Activated T-cell treated with anti-CD3 and anti-CD28 coated beads for 4 hours (primary cell): ENCODE measurements around the gene TBX1.

Source experiments
- DNase-seq: peaks from one replicate; pipeline ENCODE4 v3.0.0-alpha.2; 2020

The TBX1 gene

DNA sequence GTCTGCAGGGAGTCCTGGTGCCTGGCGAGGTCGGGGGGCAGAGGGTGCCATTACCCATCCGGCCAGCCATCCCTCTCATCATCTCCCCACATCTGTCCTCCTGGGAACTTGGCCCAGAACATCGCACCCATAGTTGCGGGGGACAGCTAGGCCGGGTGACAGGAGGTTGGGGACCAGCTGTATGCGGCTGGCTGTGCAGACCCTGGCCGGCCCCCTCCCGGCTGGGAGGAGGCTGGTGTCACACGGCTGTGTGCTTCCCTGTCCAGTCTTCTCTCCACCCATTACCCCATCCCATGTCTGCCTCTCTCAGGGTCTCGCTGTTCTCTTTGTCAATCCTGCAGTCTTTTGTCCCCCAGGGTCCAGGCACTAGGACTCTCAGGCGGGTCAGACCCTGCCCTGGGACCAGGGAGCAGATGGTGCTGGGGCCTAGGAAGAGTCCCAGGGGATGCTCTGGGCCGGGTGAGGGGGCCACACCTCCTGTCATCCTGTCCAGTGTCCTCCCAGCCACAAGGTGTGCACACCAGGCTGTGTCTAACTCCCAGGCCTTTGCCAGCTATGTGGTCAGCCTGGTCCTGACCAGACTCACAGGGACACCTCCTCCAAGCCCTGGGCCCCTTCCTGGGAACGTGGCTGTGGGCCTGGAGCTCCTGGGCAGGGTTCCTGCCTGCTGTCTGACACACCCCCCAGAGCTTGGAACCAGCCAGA, 6.4 kb upstream of the TBX1 start:
- DNase-seq: no peak

DNA sequence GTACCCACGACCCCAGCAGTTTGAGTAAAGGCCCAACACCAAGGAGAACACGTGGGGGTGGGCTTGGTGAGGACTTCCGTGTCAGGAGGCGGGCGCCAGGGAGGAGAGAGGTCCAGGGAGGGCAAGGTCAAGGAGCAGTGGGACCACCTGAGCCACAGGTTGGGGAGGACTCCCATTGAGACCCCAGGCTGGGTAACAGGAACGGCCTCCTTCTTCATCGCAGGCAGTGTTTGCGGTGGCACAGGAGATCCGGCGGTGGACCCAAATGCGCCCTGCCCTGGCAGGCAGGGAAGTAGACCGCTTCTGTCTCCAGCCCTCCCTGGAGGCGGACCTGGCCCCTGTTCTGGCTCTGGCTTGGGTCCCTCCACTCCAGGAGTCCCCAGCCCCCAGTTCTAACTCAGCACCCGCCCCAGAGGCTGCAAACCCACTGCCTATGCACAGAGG, 5.9 kb upstream of the TBX1 start:
- no peak for DNase-seq

DNA sequence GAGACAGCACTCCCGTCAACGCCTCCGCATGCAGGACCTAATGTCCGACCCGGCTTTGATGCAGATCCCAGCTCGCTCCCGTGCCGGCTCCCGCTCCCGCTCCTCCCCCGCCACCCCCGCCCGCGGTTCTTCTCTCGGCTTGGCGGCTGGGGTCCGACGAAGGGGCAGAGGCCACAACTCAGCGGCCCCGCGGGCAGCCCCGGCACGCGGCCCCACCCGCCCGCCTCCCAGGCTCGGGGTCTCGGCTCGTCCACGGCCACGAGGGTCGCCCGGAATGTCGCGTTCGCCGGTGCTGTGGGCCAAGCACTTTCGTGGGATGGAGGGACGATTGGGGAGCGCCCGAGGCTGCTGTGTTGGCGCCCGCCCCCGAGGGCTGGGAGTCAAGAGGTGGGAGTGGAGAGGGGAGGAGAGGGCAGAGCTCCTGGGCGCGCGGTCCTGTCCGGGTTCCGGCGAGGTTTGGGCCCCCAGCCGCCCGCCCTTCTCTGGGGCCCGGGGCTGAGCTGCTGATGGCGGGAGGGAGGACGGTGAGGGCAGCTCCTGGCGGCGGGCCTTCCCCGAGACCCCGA, 5.3 kb upstream of the TBX1 start:
- DNase-seq: no peak

DNA sequence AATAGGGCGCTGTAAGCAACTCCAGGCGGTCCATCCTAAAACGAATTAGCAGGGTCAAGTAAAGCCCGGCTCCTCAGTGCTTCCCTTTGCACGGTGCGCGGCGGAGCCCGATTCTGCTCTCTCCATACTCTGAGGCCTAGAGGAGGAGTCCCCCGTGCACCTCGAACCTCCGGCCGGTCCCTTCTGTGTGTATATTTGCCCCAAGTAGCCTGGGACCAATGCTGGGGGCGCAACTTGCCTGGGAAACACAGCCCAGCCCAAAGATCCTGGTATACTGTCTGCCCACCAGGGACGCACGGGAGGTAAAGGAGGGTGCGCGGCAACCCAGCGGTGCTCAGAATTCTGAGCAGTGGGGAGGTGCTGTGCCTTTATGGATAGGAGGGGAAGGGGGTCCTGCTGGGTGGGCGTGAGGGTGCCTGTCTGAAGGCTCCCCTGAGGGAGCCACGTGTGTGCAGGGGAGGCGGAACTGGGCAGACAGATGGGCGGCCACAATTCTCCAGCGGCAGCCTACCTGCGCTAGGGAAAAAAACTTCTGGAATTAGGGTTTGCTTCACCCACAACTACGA, 4.8 kb upstream of the TBX1 start:
- DNase-seq: no peak

DNA sequence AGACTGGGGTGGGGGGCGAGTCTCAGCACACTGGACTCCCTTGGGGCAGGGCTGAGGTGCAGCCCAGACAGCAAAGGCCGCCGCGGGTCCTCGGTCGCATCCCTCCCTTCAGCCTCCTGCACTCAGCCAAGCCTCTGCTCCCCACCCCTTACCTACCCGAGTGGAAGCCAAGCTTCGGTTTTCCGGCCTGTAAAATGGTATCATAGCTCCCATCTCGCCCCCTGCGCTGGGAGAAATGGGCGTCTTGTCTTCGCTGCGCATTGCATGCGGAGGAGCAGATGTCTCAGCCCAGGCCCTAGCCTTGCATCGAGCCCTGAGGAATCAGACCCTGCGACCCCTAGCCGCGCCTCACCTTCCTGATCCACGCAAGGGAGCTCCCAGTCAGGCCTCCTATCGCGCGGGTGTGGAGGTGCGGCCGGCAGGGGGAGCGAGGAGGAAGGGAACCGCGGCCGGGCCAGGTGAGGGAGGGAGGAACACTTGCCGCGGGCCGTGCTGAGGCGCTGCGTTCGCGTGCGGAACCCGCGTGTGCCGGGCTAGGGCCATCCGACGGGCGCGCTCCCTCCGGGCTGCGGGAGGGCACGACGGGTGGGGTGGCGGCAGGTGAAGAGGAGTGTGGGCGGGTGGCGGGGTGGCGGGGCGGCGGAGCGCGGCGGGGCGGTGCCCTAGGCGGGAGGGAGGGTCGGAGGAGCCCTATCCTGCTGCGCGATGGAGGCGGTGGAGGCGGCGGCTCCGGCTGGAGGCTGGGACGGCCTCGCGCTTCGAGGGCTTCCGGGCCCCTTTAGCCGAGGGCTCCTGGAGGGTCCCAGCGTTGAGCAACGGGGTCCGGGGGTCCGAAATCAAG, 4.1 kb upstream of the TBX1 start:
- DNase-seq: peak; percentile 53

DNA sequence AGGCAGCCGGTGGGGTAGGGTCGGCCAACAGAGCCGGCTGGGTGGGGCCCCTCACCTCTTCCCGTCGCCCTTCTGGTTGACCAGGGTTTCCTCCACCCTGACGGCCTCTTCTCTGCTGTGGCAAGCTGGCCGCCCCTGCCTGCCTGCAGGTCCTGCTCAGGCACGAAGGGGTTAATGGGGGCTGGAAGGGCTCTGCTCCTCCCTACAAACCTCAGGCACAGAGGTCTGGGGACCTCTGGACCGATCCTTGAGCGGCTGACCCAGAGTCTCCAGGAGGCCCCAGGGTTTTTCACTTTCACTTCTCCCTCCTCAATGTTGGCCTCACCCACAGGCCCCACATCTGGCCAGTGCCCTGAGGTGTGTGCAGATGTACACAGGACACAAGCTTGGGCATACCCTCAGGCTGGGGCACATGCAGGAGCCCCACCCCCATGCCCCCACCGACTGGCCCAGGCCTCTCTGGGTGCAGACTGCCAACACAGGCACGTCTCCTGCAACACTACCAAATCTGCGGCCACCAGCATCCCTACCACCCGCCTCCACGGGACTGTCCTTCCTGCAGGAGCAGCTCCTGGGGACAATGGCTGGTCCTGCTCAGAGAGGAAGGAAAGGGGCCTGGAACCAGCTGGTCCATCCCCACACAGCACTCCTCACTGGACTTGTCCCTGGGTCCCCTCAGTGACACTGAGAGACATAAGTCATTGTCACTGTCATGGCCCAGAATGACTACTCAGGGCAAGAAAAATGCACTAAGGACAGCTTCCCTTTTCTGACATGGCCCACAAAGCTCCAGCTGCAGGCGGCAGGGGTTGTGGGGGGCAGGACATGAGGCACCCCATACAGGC, 3.2 kb upstream of the TBX1 start:
- no peak for DNase-seq

DNA sequence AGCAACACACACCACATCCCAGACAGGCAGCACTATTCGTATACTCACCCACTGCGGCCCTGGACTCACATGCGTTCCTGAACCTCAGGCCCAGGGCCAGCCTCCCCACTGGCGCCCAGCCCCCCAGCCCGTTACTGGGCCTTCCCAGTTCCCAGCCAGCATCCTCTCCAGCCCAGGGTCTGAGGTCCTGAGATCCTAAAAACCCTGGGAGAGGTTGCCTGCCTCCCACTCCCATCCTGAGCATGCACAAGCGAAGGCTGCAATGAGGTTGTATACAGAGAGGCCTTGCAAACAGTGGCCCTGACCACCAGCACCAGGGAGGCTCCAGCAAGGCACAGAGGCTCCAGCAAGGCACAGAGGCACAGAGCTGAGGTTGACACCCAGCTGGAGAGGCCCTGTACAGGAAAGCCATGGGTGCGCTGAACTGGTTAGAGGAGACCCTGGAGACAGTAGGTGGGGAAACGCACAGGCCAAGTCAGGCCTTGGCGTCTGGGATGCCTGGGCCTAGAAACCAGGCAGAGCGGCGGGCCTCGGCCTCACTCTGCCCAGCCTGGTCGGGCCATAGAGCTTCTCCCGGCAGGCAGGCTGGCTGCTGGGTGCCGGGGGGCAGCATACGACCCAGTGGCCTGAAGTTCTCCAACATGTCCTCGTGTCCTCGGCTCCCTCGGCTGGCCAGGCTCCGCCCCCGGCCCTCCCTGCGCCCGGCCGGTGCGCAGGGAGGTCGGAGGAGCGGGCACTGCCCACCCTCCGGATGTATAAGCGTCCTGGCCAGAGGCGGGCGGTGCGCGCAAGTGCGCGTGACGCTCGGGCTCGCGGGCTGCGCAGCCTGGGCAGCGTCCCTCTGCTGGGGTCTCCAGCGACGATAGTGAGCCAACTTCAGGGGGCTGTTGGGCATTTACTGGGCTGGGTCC, 2.3 kb upstream of the TBX1 start:
- DNase-seq: no peak

DNA sequence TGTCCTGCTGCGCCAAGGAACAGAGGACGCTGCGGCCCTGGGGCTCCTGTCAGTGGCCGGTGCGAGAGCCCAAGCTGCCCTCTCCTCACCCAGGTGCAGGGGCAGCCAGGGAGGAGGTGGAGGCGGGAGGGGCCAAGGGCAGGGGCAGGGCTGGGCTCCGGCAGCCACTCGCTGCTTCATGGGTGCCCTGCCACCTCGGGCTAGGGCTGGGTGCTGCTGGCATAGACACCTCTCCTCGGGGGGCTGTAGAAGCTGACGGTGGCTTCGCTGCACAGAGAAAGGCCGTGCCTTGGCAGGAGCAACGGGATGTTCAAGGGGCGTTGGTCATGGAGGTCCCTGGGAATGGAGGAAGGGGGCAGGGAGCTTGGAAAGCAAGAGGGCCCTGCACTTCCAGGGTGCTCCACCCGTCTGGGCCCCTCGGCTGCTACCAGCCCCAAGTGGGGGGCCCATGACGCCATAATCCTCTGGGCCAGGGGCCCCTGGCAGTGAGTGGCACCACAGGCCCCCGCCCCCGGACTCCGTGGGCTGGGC, 1.6 kb upstream of the TBX1 start:
- DNase-seq: no peak

DNA sequence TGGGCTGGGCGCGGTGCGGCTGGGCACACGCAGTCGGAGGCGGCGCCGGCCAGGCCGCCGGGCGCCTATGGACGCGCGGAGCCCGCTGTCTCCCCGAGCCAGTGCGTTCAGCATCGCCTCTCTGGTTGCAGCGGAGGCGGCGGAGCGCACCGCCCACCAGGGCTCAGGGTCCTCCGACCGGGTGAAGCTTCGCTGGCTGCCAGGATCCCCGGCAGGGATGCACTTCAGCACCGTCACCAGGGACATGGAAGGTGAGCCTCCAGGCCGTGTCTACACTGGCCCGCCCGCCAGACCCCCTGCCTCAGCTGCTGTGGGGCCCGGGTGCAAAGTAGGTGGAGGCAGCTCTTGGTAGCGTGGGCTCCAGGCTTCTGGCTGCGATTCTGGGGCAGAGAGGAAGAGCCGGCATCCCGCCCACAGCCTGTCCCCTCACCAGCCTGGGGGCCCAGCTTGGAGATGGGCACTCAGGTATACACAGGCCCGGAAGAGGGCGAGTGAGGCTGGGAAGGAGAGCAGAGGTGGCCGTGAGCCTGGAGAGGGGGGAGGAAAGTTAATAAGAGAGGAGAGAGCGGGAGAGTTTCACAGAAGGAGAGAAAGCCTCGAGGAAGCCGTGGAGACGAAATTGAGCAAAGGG, 1.0 kb upstream of the TBX1 start:
- DNase-seq: no peak

DNA sequence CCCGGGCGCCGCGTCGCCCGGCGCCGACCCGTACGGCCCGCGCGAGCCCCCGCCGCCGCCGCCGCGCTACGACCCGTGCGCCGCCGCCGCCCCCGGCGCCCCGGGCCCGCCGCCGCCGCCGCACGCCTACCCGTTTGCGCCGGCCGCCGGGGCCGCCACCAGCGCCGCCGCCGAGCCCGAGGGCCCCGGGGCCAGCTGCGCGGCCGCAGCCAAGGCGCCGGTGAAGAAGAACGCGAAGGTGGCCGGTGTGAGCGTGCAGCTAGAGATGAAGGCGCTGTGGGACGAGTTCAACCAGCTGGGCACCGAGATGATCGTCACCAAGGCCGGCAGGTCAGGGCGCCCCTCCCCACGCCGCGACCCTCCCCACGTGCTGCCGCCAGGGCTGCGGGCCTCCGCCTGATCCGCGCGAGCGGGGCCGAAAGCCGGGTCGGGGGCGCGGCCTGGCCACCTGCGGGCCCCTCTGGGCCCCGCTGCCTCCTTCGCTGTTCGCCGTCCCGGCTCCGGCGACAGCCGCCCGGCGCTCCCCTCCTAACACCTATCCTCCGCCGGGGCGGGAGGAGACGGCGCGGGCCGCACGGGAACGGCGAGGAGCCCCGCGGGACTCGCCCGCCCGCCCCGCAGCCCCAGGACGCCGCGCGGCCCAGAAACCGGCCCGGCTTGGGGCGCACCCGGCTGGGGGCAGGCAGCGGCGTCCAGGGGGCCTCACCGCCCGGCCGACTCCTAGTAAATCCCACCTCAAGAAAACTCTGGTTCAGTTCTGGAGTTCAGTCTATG, 560 bp downstream of the TBX1 start:
- no peak for DNase-seq

DNA sequence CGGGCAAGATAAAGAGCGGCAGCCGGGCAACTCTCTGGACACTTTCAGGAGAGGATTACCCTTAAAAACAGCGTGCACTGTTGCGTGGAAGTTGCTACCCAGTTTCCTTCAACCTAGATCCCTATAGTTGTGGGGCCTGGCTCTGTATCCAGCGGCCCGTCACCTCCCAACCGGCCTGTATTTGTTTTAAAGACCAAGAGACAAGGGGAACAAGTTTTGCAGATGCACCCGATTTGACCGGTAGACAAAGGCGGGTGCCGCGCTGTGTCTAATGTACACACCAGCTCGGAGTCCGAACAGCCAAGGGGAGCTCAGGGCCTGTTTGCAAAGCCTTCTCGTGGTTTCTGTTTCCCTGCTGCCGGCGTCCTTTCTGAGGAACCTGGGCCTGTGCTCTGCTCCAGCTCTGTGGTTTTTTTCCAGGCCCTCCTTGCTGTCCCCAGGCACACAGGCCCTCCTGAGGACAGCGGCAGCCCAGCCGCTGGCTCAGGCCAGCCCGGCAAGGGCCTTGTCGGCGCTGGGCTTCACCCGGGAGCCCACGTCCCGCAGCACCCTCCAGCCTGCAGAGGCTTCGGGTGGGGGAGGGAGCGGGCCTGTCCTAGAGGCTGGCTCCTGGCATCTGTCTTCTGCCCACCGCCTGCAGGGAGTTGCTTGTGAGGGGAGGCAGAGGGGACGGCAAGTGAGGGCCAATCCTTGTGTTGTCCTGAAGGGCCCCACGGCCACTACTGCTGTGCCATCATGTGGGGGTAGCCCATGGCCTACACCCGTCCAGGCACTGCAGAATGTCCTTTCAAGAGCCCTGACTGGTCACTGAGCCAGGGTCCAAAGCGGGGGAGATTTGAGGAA, 1.4 kb downstream of the TBX1 start:
- no peak for DNase-seq

DNA sequence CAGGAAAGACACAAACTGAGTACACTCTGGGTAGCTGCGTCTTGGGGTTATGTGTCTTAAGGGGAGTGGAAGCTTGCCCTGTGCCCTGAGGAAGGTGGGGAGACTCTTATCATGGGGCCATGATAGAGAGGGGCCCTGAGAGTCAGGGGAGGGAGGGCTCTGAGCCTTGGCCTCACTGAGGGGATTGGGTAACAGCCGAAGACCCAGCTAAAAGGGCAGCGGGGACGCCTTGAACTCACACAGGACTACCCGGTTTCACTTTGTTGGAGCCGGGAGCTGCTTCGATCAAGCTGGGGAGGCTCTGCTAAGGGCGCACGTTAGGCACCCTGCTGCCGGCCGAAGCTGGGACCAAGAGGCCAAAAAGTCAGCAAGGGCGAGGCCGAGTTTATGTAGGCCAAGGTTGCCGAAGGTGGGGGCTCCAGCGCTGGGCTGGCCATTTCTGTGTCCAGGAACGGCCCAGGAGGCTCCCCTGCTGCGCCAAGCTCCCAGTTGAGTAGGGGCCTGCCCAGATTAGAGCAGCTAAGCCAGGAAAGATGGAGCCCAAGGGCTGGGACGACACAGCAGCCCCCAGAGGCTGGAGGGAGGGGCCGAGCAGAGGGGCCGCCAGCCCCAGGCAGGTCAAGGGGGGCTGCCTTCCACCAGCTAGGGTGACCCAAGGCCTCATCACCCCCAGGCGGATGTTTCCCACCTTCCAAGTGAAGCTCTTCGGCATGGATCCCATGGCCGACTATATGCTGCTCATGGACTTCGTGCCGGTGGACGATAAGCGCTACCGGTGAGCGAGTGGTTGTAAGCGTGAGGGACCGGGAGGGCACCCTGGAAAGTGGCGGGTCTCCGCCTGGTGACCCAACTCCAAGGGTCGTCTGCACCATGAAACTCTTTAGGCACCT, 2.2 kb downstream of the TBX1 start:
- DNase-seq: no peak

DNA sequence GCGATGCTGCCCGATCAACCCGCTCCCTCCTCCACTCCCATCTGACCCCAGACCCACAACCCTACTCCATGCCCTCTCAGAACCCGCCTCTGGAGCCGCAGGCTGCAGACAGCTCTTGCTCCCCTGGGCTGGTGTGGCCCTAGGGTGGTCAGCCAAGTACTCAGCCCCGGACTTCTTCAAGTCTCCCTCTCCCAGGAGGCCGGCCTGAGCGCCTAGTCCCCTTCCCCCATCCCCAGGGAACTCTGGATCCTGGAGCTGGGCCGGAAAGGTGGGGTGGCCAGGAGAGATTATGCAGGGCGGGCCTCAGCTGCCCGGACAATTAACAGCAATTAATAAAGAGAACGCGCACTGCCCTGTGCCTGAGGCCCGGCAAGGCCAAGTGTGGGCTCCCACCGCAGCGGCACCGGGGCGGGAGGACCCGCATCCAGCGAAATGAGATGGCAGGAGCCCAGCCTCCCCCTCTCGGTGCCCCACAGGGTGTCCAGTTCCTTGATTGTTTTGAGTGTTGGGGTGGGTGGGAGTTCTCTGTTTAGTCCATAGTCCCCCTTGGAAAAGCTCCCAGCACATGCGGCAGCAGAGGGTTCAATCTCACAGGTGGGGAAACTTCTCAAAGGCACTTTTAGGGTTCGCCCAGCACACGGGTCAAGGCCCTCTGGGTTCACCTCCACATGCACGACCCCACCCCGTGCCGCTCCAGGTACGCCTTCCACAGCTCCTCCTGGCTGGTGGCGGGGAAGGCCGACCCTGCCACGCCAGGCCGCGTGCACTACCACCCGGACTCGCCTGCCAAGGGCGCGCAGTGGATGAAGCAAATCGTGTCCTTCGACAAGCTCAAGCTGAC, 3.1 kb downstream of the TBX1 start:
- DNase-seq: no peak

DNA sequence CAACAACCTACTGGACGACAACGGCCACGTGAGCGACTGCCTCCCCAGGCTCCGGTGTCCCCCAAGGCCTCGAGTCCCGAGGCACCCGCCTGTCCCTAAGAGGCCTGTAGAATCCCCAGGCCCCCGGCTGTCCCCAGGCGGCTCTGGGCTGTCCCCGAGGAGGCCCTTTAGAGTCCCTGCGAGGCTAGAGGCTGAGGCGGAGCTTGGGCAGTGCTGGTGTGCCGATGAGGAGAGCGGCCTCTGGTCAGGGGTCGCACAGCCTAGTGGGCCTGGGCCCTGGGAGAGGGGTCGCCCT, 3.7 kb downstream of the TBX1 start:
- DNase-seq: no peak

DNA sequence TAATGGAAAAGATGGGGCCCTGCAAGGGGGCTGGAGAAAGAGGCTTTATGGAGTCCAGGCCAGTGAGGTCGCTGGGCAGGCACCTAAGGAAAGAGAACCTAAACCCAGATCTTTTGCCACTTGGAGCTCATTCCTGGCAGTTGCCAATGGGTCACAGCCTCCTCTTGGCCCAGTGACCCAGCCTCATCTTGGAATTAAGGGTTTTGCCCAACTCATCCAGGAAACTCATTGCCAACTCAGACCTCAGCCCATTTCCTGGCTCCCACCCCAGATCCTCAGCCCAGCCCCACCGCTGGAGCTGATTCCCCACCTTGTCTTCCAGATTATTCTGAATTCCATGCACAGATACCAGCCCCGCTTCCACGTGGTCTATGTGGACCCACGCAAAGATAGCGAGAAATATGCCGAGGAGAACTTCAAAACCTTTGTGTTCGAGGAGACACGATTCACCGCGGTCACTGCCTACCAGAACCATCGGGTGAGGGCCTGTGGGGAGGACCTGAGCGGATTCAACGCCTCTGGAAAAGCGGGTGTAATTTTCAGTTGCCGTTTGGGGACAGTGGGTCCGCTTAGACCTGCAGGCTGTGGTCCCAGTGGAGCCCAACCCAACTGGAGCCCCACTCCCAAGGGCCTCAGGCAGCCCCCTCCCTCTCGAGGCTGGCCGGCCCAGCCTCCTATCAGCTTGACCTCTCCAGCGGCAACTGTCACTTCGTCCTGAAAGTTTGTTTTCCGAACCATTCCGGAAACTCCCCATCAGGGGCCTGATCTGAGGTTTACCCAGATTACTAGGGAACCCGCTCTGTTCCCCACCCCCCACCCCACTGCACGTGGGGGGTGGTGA, 4.3 kb downstream of the TBX1 start:
- no peak for DNase-seq

DNA sequence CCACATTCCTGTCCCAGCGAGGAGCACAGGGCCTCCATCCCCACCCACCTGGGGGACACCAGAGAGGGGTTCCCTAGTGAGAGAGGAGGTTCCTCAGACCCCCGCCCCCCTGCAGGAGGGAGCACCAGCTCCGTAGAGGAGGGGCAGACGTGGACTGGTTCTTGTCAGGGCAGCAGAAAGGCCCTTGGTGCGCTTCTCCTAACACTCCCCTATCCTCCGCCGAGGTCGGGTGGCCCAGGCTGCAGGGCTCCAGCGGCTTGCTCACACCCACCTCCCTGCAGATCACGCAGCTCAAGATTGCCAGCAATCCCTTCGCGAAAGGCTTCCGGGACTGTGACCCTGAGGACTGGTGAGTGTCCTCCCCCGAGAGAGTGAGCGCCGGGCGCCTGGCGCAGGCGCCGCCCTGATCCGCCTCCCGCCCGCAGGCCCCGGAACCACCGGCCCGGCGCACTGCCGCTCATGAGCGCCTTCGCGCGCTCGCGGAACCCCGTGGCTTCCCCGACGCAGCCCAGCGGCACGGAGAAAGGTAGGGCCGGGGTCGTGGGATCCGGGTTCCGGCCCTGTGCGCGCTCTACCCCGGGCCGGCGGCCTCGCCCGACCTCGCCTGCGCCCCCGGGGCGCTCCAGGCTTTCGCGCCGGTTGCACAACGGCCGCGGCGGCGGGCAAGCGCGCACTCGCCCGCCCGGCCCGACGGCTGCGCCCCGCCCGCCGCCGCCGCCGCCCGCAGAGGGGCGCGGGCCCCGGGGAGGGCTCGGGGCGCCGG, 5.1 kb downstream of the TBX1 start:
- no peak for DNase-seq
